ENCODE measurements around the gene GP1BB. TPM values are rescaled to one million over a fixed set of nuclear protein-coding genes. Genes with fewer than 3 reads are reported as not detected.

Gene GP1BB
- total and polyA plus RNA-seq, 2 donors (not counting 3 experiments of a cell fraction or from before 2014, with no cell fraction given), result 1.7 to 6.2 TPM

GRCh38 chr22:19739911-19740449 is 16.6 kb downstream of the GP1BB start:
- Histone ChIP-seq H3K9me1 (replicated peaks; ENCODE audit: control insufficient read depth, extremely low read depth, insufficient read depth, low read length) (no peaks in the 10 kb centered on the region), H2AFZ (ENCODE audit: low read depth, low read length) (no peak overlapping the region), H3K27me3 (ENCODE audit: control insufficient read depth in 2 of 2, insufficient read depth in 2 of 2, low read length in 2 of 2) (no peaks in the 10 kb centered on the region), H3K4me2 (ENCODE audit: insufficient read depth, low read length) (no peak overlapping the region), H3K4me1 (ENCODE audit: control insufficient read depth, extremely low read depth, insufficient read depth, low read length) (no peaks in the 10 kb centered on the region), H3K27ac (ENCODE audit: insufficient read depth, low read depth, low read length) (no peak overlapping the region), H3K4me3 (replicated peaks in 1 of 3; ENCODE audit: insufficient read depth in 1 of 3, low read depth in 1 of 3, low read length in 3 of 3) (no peak overlapping the region), H3K9me3 (replicated peaks; ENCODE audit: control insufficient read depth, insufficient read depth, low read length) (no peaks in the 10 kb centered on the region), H4K20me1 (replicated peaks; ENCODE audit: control insufficient read depth, extremely low read depth, insufficient read depth, low read length) (no peaks in the 10 kb centered on the region), H3K9ac (replicated peaks; ENCODE audit: extremely low read depth, insufficient read depth, low read length) (no peak overlapping the region), H3K79me2 (ENCODE audit: control insufficient read depth, insufficient read depth, low read length) (no peaks in the 10 kb centered on the region), H3K36me3 (ENCODE audit: control insufficient read depth in 2 of 2, extremely low read depth in 1 of 2, insufficient read depth in 2 of 2, low read length in 2 of 2) (no peaks in the 10 kb centered on the region)
- ChIA-PET CTCF (interaction anchor here (1.1 to 2.4 kb wide), 2 partner anchors 10 to 170 kb away, joined by 5 to 13 read pairs; no protein-coding TSS in a partner anchor), POLR2A (no interaction called here)
- no peak for DNase-seq (ENCODE audit: low read depth, low spot score)
- no TSS peak for BruUV-seq (replicated peaks)
- TF ChIP-seq MAX (IDR thresholded peaks at IDR 0.05; ENCODE audit: insufficient read depth, insufficient read length) (no peak), CTCF (IDR thresholded peaks at IDR 0.05; ENCODE audit: extremely low read depth in 1 of 2, insufficient read depth in 1 of 2, low read depth in 1 of 2, low read length in 2 of 2) (no peak), FOS (IDR thresholded peaks at IDR 0.05; ENCODE audit: borderline replicate concordance, insufficient read depth, low read length) (no peak), POLR2A (IDR thresholded peaks at IDR 0.05; ENCODE audit: low read depth, low read length) (no peak), EZH2 (IDR thresholded peaks at IDR 0.05; ENCODE audit: borderline replicate concordance, low read depth, low read length, severe bottlenecking) (no peak), JUN (IDR thresholded peaks at IDR 0.05; ENCODE audit: borderline replicate concordance, insufficient read depth, insufficient read length, low read depth) (no peak), POLR2AphosphoS5 (IDR thresholded peaks at IDR 0.05; ENCODE audit: insufficient read depth, low read depth, low read length) (no peak), MYC (IDR thresholded peaks at IDR 0.05; ENCODE audit: low read depth, low read length) (no peak), GATA2 (IDR thresholded peaks at IDR 0.05; ENCODE audit: insufficient read depth, insufficient read length, low read depth, low read length) (no peak)
- FAIRE-seq, result no peak
- dilution Hi-C loops (cut with MboI; ENCODE audit: extremely low pct_ligation_motif_present, low sequenced_read_pairs) (no loop called here), intact Hi-C loops (cut with micrococcal nuclease) (no loop called here)

Data from endothelial cell of umbilical vein (primary cell).